HEK293T (cell line): ENCODE measurements around the gene IL21.

Source experiments
- BHLHE40 ChIP-seq: fragments of 450-650 bp; IDR thresholded peaks from 2 replicates; pipeline ENCODE4 v1.6.1; 2016; ENCODE audit warnings: mild to moderate bottlenecking, moderate library complexity, borderline replicate concordance
- CTBP1 ChIP-seq: fragments of 450-650 bp; IDR thresholded peaks from 2 replicates; pipeline ENCODE4 v1.6.1; 2016; ENCODE audit warnings: borderline replicate concordance
- ELF4 ChIP-seq: fragments of 450-650 bp; IDR thresholded peaks from 2 replicates; pipeline ENCODE4 v1.6.1; 2017; ENCODE audit warnings: antibody characterized with exemption
- FOXK2 ChIP-seq: fragments of 450-650 bp; IDR thresholded peaks from 2 replicates; pipeline ENCODE4 v1.6.1; 2016; ENCODE audit warnings: mild to moderate bottlenecking
- FOXM1 ChIP-seq: fragments of 450-650 bp; IDR thresholded peaks from 2 replicates; pipeline ENCODE4 v1.6.1; 2017; ENCODE audit warnings: mild to moderate bottlenecking, borderline replicate concordance
- SP1 ChIP-seq: fragments of 450-650 bp; IDR thresholded peaks from 2 replicates; pipeline ENCODE4 v1.6.1; 2017
- SUZ12 ChIP-seq: fragments of 450-650 bp; IDR thresholded peaks from 2 replicates; pipeline ENCODE4 v1.6.1; 2016; ENCODE audit warnings: mild to moderate bottlenecking
- TARDBP ChIP-seq: fragments of 450-650 bp; IDR thresholded peaks from 2 replicates; pipeline ENCODE4 v1.6.1; 2016
- ZNF384 ChIP-seq: fragments of 450-650 bp; IDR thresholded peaks from 2 replicates; pipeline ENCODE4 v1.6.1; 2016

DNA sequence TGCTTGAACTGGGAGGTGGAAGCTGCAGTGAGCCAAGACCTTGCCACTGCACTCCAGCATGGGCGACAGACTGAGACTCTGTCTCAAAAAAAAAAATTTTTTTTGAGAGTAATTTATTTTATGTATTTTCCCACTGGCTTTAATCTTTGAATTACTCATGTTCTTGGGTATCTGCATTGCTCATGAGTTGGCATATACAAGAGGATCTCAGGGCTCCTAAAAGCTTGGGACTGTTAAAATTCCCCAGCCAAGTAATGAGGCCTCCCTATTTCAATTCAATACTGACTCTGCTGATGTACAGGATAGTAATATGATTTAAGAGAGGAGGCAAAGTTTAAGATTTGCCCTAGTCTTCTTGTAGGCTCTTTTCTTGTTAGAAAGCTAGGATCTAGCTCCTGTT lies 6.2 kb downstream of the IL21 start:
- no peak for TF ChIP-seq BHLHE40
- TF ChIP-seq SUZ12 = no peak
- TF ChIP-seq ZNF384 = no peak
- TF ChIP-seq FOXK2 = no peak
- TF ChIP-seq FOXM1 = no peak
- no peak for TF ChIP-seq SP1
- TF ChIP-seq CTBP1 = no peak
- no peak for TF ChIP-seq TARDBP
- TF ChIP-seq ELF4 = no peak
